ENCODE data around the gene FAM120A. TPM values are rescaled to one million over a fixed set of nuclear protein-coding genes. Genes with fewer than 3 reads are reported as not detected.

The FAM120A gene
- total and polyA plus RNA-seq, 4 donors, result 28.3 to 91.0 (median 50.3) TPM

- 77% methylated on average over 3 of the region's 3 CpGs for WGBS
- H3K4me3 ChIP-seq (ENCODE audit: low read depth in 1 of 3, low read length in 3 of 3), result no peak overlapping the region
- no peak for DNase-seq (ENCODE audit: low spot score)
- no peaks in the 10 kb centered on the region for H3K27me3 ChIP-seq (ENCODE audit: control insufficient read depth in 4 of 4, insufficient read depth in 4 of 4, low read length in 3 of 4)
- H3K4me1 ChIP-seq (ENCODE audit: control insufficient read depth in 4 of 4, insufficient read depth in 4 of 4, low read length in 3 of 4), result peaks cover 21 to 45% (median 26%) of the 10 kb centered on the region in 4 donors
- H3K36me3 ChIP-seq (ENCODE audit: control insufficient read depth in 4 of 4, insufficient read depth in 3 of 4, low read depth in 1 of 4, low read length in 3 of 4), result no peaks in the 10 kb centered on the region
- no peak overlapping the region for H3K9ac ChIP-seq (ENCODE audit: low read depth in 1 of 2, low read length in 2 of 2)
- H3K9me3 ChIP-seq (ENCODE audit: control insufficient read depth in 4 of 4, low read length in 3 of 4), result no peaks in the 10 kb centered on the region
- H3K27ac ChIP-seq (ENCODE audit: low read depth in 1 of 2, low read length in 2 of 2), result no peak overlapping the region
- TF ChIP-seq EGR1 (IDR thresholded peaks at IDR 0.05; ENCODE audit: low read depth in 2 of 2), result no peak
- TF ChIP-seq YY1 (IDR thresholded peaks at IDR 0.05), result peak; percentile 15
These were observed 12.9 kb downstream of the FAM120A start for GRCh38 chr9:93464395-93464794.

DNA sequence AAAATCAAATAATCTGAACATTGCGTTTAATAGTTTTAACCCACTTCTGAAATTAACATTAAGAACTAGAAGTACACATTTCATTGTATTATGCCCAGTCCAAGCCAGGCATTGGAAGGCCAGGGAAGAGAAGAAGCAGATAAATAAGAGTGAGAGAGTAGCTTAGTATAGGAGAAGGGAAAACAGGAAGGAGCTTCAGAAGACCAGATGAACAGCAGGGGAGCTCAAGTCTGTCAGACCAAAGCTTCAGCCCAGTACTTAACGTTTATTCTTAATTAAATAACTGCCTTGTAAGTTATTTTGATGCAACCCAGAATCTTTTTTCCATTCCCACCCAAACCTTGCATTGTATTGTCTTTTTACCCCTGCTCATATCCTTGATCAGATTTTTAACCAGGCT lies 13.4 kb downstream of the FAM120A start:
- H3K27me3 ChIP-seq (ENCODE audit: control insufficient read depth in 4 of 4, insufficient read depth in 4 of 4, low read length in 3 of 4), result no peaks in the 10 kb centered on the region
- no peak overlapping the region for H3K27ac ChIP-seq (ENCODE audit: low read depth in 1 of 2, low read length in 2 of 2)
- peaks cover 22 to 42% (median 26%) of the 10 kb centered on the region in 4 donors for H3K4me1 ChIP-seq (ENCODE audit: control insufficient read depth in 4 of 4, insufficient read depth in 4 of 4, low read length in 3 of 4)
- H3K9ac ChIP-seq (ENCODE audit: low read depth in 1 of 2, low read length in 2 of 2), result no peak overlapping the region
- no peak overlapping the region for H3K4me3 ChIP-seq (ENCODE audit: low read depth in 1 of 3, low read length in 3 of 3)
- TF ChIP-seq NR2F2 (IDR thresholded peaks at IDR 0.05) (no peak), TAF1 (conservative IDR thresholded peaks at IDR 0.05) (no peak), YY1 (IDR thresholded peaks at IDR 0.05) (no peak), REST (IDR thresholded peaks at IDR 0.05) (no peak), HNF4G (IDR thresholded peaks at IDR 0.05) (no peak), FOXA2 (IDR thresholded peaks at IDR 0.05) (no peak), EGR1 (IDR thresholded peaks at IDR 0.05; ENCODE audit: low read depth in 2 of 2) (no peak), SP1 (IDR thresholded peaks at IDR 0.05) (no peak), MAX (IDR thresholded peaks at IDR 0.05) (no peak), HNF4A (conservative IDR thresholded peaks at IDR 0.05) (no peak), RXRA (IDR thresholded peaks at IDR 0.05) (no peak), RAD21 (IDR thresholded peaks at IDR 0.05) (no peak)
- TF ChIP-seq, protein P1, sequence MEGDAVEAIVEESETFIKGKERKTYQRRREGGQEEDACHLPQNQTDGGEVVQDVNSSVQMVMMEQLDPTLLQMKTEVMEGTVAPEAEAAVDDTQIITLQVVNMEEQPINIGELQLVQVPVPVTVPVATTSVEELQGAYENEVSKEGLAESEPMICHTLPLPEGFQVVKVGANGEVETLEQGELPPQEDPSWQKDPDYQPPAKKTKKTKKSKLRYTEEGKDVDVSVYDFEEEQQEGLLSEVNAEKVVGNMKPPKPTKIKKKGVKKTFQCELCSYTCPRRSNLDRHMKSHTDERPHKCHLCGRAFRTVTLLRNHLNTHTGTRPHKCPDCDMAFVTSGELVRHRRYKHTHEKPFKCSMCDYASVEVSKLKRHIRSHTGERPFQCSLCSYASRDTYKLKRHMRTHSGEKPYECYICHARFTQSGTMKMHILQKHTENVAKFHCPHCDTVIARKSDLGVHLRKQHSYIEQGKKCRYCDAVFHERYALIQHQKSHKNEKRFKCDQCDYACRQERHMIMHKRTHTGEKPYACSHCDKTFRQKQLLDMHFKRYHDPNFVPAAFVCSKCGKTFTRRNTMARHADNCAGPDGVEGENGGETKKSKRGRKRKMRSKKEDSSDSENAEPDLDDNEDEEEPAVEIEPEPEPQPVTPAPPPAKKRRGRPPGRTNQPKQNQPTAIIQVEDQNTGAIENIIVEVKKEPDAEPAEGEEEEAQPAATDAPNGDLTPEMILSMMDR (IDR thresholded peaks at IDR 0.05; ENCODE audit: low read depth, low read length, missing input control), result no peak
- no peaks in the 10 kb centered on the region for H3K36me3 ChIP-seq (ENCODE audit: control insufficient read depth in 4 of 4, insufficient read depth in 3 of 4, low read depth in 1 of 4, low read length in 3 of 4)
- 80% methylated on average over 2 of the region's 2 CpGs for WGBS
- no peaks in the 10 kb centered on the region for H3K9me3 ChIP-seq (ENCODE audit: control insufficient read depth in 4 of 4, low read length in 3 of 4)
- no peak for DNase-seq (ENCODE audit: low spot score)

DNA sequence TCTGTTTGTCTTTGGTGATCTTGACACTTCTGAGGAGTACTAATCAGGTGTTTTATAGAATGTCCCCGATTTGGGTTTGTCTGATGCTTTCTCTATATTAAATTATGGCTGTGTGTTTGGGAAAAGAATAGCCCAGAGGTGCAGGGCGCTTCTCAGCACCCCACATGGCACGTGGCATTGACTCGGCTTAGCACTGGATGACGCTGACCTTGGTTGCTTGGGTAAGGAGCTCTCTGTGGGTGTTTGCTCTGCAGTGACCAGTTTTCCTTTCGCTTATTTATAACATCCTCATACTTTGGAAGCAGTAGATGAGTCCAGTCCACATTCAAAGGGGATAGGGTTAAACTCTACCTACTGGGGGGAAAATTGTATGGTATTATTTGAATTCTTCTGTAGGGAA lies 14.4 kb downstream of the FAM120A start:
- Histone ChIP-seq H3K4me1 (ENCODE audit: control insufficient read depth in 4 of 4, insufficient read depth in 4 of 4, low read length in 3 of 4) (peaks cover 22 to 41% (median 28%) of the 10 kb centered on the region in 4 donors), H3K4me3 (ENCODE audit: low read depth in 1 of 3, low read length in 3 of 3) (no peak overlapping the region), H3K9me3 (ENCODE audit: control insufficient read depth in 4 of 4, low read length in 3 of 4) (no peaks in the 10 kb centered on the region), H3K36me3 (ENCODE audit: control insufficient read depth in 4 of 4, insufficient read depth in 3 of 4, low read depth in 1 of 4, low read length in 3 of 4) (no peaks in the 10 kb centered on the region), H3K27me3 (ENCODE audit: control insufficient read depth in 4 of 4, insufficient read depth in 4 of 4, low read length in 3 of 4) (no peaks in the 10 kb centered on the region), H3K9ac (ENCODE audit: low read depth in 1 of 2, low read length in 2 of 2) (no peak overlapping the region), H3K27ac (ENCODE audit: low read depth in 1 of 2, low read length in 2 of 2) (no peak overlapping the region)
- 89% methylated on average over 6 of the region's 6 CpGs for WGBS
- TF ChIP-seq JUND (IDR thresholded peaks at IDR 0.05) (no peak), YY1 (IDR thresholded peaks at IDR 0.05) (no peak), ATF3 (IDR thresholded peaks at IDR 0.05) (no peak), TAF1 (conservative IDR thresholded peaks at IDR 0.05) (no peak), REST (IDR thresholded peaks at IDR 0.05) (no peak), RAD21 (IDR thresholded peaks at IDR 0.05) (no peak), RXRA (IDR thresholded peaks at IDR 0.05) (no peak), EGR1 (IDR thresholded peaks at IDR 0.05; ENCODE audit: low read depth in 2 of 2) (no peak), NR2F2 (IDR thresholded peaks at IDR 0.05) (no peak), FOXA2 (IDR thresholded peaks at IDR 0.05) (no peak), HNF4G (IDR thresholded peaks at IDR 0.05) (no peak), GABPA (IDR thresholded peaks at IDR 0.05 in 1 of 2, conservative IDR thresholded peaks at IDR 0.05 in 1 of 2) (no peak), SP1 (IDR thresholded peaks at IDR 0.05) (no peak), HNF4A (conservative IDR thresholded peaks at IDR 0.05) (no peak), FOXA1 (IDR thresholded peaks at IDR 0.05) (no peak), MAX (IDR thresholded peaks at IDR 0.05) (no peak)
- no peak for DNase-seq (ENCODE audit: low spot score)
